Measurements from ENCODE around the gene SLC19A2. TPM values are rescaled to one million over a fixed set of nuclear protein-coding genes. Genes with fewer than 3 reads are reported as not detected.
A peak's percentile ranks its signal among the peaks of the same experiment; 100 is the strongest.

The SLC19A2 gene
- total and polyA plus RNA-seq, 2 of the 13 experiments (the other 11 are each of a cell fraction or from before 2014, with no cell fraction given): 30.4 to 56.0 TPM

- TF ChIP-seq, protein P1, sequence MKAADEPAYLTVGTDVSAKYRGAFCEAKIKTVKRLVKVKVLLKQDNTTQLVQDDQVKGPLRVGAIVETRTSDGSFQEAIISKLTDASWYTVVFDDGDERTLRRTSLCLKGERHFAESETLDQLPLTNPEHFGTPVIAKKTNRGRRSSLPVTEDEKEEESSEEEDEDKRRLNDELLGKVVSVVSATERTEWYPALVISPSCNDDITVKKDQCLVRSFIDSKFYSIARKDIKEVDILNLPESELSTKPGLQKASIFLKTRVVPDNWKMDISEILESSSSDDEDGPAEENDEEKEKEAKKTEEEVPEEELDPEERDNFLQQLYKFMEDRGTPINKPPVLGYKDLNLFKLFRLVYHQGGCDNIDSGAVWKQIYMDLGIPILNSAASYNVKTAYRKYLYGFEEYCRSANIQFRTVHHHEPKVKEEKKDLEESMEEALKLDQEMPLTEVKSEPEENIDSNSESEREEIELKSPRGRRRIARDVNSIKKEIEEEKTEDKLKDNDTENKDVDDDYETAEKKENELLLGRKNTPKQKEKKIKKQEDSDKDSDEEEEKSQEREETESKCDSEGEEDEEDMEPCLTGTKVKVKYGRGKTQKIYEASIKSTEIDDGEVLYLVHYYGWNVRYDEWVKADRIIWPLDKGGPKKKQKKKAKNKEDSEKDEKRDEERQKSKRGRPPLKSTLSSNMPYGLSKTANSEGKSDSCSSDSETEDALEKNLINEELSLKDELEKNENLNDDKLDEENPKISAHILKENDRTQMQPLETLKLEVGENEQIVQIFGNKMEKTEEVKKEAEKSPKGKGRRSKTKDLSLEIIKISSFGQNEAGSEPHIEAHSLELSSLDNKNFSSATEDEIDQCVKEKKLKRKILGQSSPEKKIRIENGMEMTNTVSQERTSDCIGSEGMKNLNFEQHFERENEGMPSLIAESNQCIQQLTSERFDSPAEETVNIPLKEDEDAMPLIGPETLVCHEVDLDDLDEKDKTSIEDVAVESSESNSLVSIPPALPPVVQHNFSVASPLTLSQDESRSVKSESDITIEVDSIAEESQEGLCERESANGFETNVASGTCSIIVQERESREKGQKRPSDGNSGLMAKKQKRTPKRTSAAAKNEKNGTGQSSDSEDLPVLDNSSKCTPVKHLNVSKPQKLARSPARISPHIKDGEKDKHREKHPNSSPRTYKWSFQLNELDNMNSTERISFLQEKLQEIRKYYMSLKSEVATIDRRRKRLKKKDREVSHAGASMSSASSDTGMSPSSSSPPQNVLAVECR (CRISPR knock-in tag; IDR thresholded peaks at IDR 0.05; ENCODE audit: borderline replicate concordance): peak; percentile 39; the same call in 1 of the 2 replicates
- TF ChIP-seq ZFP1 (CRISPR knock-in tag; IDR thresholded peaks at IDR 0.05) (no peak), CBFB (CRISPR knock-in tag; IDR thresholded peaks at IDR 0.05) (no peak), HOXA3 (CRISPR knock-in tag; IDR thresholded peaks at IDR 0.05) (peak; percentile 50; the same call in 1 of the 2 replicates), MYC (CRISPR knock-in tag; IDR thresholded peaks at IDR 0.05; ENCODE audit: borderline replicate concordance) (peak; percentile 42; the same call in 1 of the 2 replicates), SMAD3 (CRISPR knock-in tag; IDR thresholded peaks at IDR 0.05) (no peak), ETV5 (CRISPR knock-in tag; IDR thresholded peaks at IDR 0.05; ENCODE audit: borderline replicate concordance) (no peak), MTA3 (CRISPR knock-in tag; IDR thresholded peaks at IDR 0.05) (no peak), PRMT3 (CRISPR knock-in tag; IDR thresholded peaks at IDR 0.05; ENCODE audit: borderline replicate concordance, low read depth) (no peak), NCOA2 (CRISPR knock-in tag; IDR thresholded peaks at IDR 0.05) (no peak), KDM2A (CRISPR knock-in tag; IDR thresholded peaks at IDR 0.05; ENCODE audit: borderline replicate concordance, low read depth) (no peak), YY1 (IDR thresholded peaks at IDR 0.05; ENCODE audit: insufficient read depth, insufficient replicate concordance, low read depth, low read length) (no peak), ZNF777 (CRISPR knock-in tag; IDR thresholded peaks at IDR 0.05) (peak; percentile 40; the same call in 1 of the 2 replicates), ZMYM4 (CRISPR knock-in tag; IDR thresholded peaks at IDR 0.05) (peak; percentile 38; the same call in 1 of the 2 replicates), ZNF44 (CRISPR knock-in tag; IDR thresholded peaks at IDR 0.05) (no peak), ZNF142 (CRISPR knock-in tag; IDR thresholded peaks at IDR 0.05) (0 out of 2 replicates have a peak, but pooled peaks have one; percentile 53)
- TF ChIP-seq, protein P2, sequence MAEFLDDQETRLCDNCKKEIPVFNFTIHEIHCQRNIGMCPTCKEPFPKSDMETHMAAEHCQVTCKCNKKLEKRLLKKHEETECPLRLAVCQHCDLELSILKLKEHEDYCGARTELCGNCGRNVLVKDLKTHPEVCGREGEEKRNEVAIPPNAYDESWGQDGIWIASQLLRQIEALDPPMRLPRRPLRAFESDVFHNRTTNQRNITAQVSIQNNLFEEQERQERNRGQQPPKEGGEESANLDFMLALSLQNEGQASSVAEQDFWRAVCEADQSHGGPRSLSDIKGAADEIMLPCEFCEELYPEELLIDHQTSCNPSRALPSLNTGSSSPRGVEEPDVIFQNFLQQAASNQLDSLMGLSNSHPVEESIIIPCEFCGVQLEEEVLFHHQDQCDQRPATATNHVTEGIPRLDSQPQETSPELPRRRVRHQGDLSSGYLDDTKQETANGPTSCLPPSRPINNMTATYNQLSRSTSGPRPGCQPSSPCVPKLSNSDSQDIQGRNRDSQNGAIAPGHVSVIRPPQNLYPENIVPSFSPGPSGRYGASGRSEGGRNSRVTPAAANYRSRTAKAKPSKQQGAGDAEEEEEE (CRISPR knock-in tag; IDR thresholded peaks at IDR 0.05; ENCODE audit: borderline replicate concordance): no peak
Observed at GRCh38 chr1:169460191-169460833, 25.4 kb downstream of the SLC19A2 start (continued).

All from HepG2 (cell line).